ENCODE data around the gene SRSF8. TPM values are rescaled to one million over a fixed set of nuclear protein-coding genes. Genes with fewer than 3 reads are reported as not detected.

SRSF8 gene
- polyA plus RNA-seq, 1 donor from 2014 or later = 74.4 TPM

Other genes starting within 250 kb of the SRSF8 start
- 56.3 TPM for gene CWC15, start 93.4 kb upstream of the SRSF8 start, polyA plus RNA-seq
- 0.99 TPM for gene KDM4D, start 93.2 kb upstream of the SRSF8 start, polyA plus RNA-seq
- gene KDM4E, start 41.7 kb upstream of the SRSF8 start, polyA plus RNA-seq = not detected
- gene KDM4F, start 17.5 kb upstream of the SRSF8 start, polyA plus RNA-seq = not detected
- 16.4 TPM for gene ENDOD1, start 22.9 kb downstream of the SRSF8 start, polyA plus RNA-seq
- gene SESN3, start 164.3 kb downstream of the SRSF8 start, polyA plus RNA-seq = 2.9 TPM

Measured in IgD-negative memory B cell (primary cell).